Naive thymus-derived CD4-positive, alpha-beta T cell (primary cell): Measurements from ENCODE around the gene RAB1A. TPM values are rescaled to one million over a fixed set of nuclear protein-coding genes. Genes with fewer than 3 reads are reported as not detected.
A peak's percentile ranks its signal among the peaks of the same experiment; 100 is the strongest.

Experiments
- ATAC-seq: fragments of 150-1000 bp; cut with Tn5 transposase; 2 replicates; pipeline ENCODE4 v1.10.0; 2021; ENCODE audit warnings: mild to moderate bottlenecking, moderate library complexity
- CTCF ChIA-PET: fragments of 350-600 bp; sonication (Branson Sonifier 250); formaldehyde crosslinking; loops from one replicate; lab custom pipeline; 2021; ENCODE audit warnings: antibody characterized with exemption; lab: Charles Lee
- POLR2A ChIA-PET: fragments of 350-600 bp; sonication (Branson Sonifier 250); formaldehyde crosslinking; loops from one replicate; lab custom pipeline; 2021; ENCODE audit warnings: antibody characterized with exemption, inconsistent platforms; lab: Charles Lee
- DNase-seq, 9 donors: peaks; one replicate each; pipeline versions ENCODE4 v3.0.0 to v3.0.0-alpha.2; 2020 to 2022; ENCODE audit warnings: mixed read lengths in 1 of 9
- H3K27ac ChIP-seq: one replicate; pipeline ENCODE4 v1.7.0; 2013; ENCODE audit warnings: mild to moderate bottlenecking, low read depth, low read length, moderate library complexity
- H3K27me3 ChIP-seq, 2 donors: one replicate each; pipeline ENCODE4 v1.7.0; 2013; ENCODE audit warnings: low read length in 2 of 2, mild to moderate bottlenecking in 2 of 2, moderate library complexity in 2 of 2; ENCODE audit not compliant: control insufficient read depth in 2 of 2, insufficient read depth in 2 of 2
- H3K36me3 ChIP-seq, 3 experiments: 1 replicate in 2 of 3; 2 replicates in 1 of 3; pipeline ENCODE4 v1.7.0; 2013; ENCODE audit warnings: low read length in 3 of 3, mild to moderate bottlenecking in 3 of 3, moderate library complexity in 1 of 3; ENCODE audit not compliant: insufficient read depth in 3 of 3, control insufficient read depth in 2 of 3
- H3K4me1 ChIP-seq, 2 donors: one replicate each; pipeline ENCODE4 v1.7.0; 2013; ENCODE audit warnings: low read length in 2 of 2, mild to moderate bottlenecking in 2 of 2, moderate library complexity in 1 of 2; ENCODE audit not compliant: control insufficient read depth in 2 of 2, insufficient read depth in 2 of 2
- H3K4me3 ChIP-seq: 2 replicates; pipeline ENCODE4 v1.7.0; 2013; ENCODE audit warnings: mild to moderate bottlenecking, low read length
- H3K9me3 ChIP-seq, 3 experiments: 1 replicate in 2 of 3; 2 replicates in 1 of 3; pipeline ENCODE4 v1.7.0; 2013; ENCODE audit warnings: low read length in 3 of 3; ENCODE audit not compliant: control insufficient read depth in 2 of 3
- H3K27ac Mint-ChIP-seq, 9 donors: one replicate each; pipeline ENCODE4 v1.8.0; 2020 to 2022; ENCODE audit warnings: mixed read lengths in 9 of 9, mild to moderate bottlenecking in 8 of 9, moderate library complexity in 5 of 9, inconsistent platforms in 2 of 9
- H3K27me3 Mint-ChIP-seq, 5 donors: one replicate each; pipeline ENCODE4 v1.8.0; 2021 to 2022; ENCODE audit warnings: mixed read lengths in 5 of 5, mild to moderate bottlenecking in 1 of 5
- H3K36me3 Mint-ChIP-seq, 5 donors: one replicate each; pipeline ENCODE4 v1.8.0; 2020 to 2022; ENCODE audit warnings: mixed read lengths in 5 of 5, mild to moderate bottlenecking in 3 of 5, inconsistent platforms in 1 of 5
- H3K4me1 Mint-ChIP-seq, 7 donors: one replicate each; pipeline ENCODE4 v1.8.0; 2020 to 2022; ENCODE audit warnings: mixed read lengths in 7 of 7, mild to moderate bottlenecking in 3 of 7, inconsistent platforms in 1 of 7
- H3K4me3 Mint-ChIP-seq, 10 donors: one replicate each; pipeline ENCODE4 v1.8.0; 2020 to 2022; ENCODE audit warnings: mild to moderate bottlenecking in 10 of 10, mixed read lengths in 10 of 10, moderate library complexity in 6 of 10, inconsistent platforms in 2 of 10
- H3K9me3 Mint-ChIP-seq, 11 donors: one replicate each; pipeline ENCODE4 v1.8.0; 2020 to 2022; ENCODE audit warnings: mixed read lengths in 11 of 11, mild to moderate bottlenecking in 4 of 11, inconsistent platforms in 1 of 11, moderate library complexity in 1 of 11
- intact Hi-C, 2 donors: fragments of 100-400 bp; cut with micrococcal nuclease; formaldehyde crosslinking; loops; one replicate each; pipeline ENCODE4 v1.15.1; 2023
- polyA plus RNA-seq, 2 donors: library from polyadenylated mRNA; unstranded; fragments of 300-500 nt; fragmentation: Illumina TruSeq; gene quantifications; one replicate each; pipeline ENCODE4 v1.2.3, GENCODE V29; 2021
- total RNA-seq, 6 experiments: library from RNA in 5 of 6; stranded (reverse) in 5 of 6; gene quantifications; 1 replicate in 5 of 6; 2 replicates in 1 of 6; pipeline ENCODE4 v1.2.3 and lab custom pipeline; 2021 to 2026

RAB1A gene
- total and polyA plus RNA-seq, 7 experiments from 2014 or later: 48.8 to 78.6 (median 61.4) TPM

DNA sequence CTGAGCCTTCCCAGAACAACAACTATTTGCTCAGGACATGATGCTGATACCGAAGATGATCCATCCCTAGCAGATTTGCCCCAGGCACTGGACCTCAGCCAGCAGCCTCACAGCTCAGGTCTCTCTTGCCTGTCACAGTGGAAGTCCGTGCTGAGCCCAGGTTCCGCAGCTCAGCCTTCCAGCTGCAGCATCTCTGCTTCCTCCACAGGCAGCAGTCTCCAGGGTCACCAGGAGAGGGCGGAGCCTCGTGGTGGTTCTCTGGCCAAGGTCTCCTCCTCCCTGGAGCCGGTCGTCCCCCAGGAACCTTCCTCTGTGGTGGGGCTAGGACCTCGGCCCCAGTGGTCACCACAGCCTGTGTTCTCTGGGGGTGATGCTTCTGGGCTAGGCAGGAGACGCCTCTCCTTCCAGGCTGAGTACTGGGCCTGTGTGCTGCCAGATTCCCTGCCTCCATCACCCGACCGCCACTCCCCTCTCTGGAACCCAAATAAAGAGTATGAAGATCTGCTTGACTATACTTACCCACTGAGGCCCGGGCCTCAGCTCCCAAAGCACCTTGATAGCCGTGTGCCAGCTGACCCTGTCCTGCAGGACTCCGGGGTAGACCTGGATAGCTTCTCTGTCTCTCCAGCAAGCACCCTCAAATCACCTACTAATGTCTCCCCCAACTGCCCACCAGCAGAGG lies 58.3 kb downstream of the RAB1A start:
- Histone ChIP-seq H3K27ac (no peak overlapping the region), H3K9me3 (no peaks in the 10 kb centered on the region), H3K27me3 (no peaks in the 10 kb centered on the region), H3K4me3 (no peak overlapping the region), H3K36me3 (peaks cover 0 to 71% (median 9%) of the 10 kb centered on the region in 3 experiments), H3K4me1 (peaks cover 0 to 14% of the 10 kb centered on the region in 2 donors)
- ChIA-PET CTCF (interaction anchor here (0.7 to 1.1 kb wide), 2 partner anchors 15 to 97 kb away, joined by 3 read pairs; no protein-coding TSS in a partner anchor), POLR2A (no interaction called here)
- Mint-ChIP-seq H3K4me1 (peaks cover 13 to 20% (median 19%) of the 10 kb centered on the region in 7 donors), H3K27me3 (no peaks in the 10 kb centered on the region), H3K36me3 (peaks cover 0 to 23% (median 0%) of the 10 kb centered on the region in 5 donors), H3K27ac (peak overlapping the region in 5 of 9 donors; percentile 28 to 59 (median 41)), H3K9me3 (no peaks in the 10 kb centered on the region), H3K4me3 (no peak overlapping the region)
- DNase-seq (no peak), ATAC-seq (no peak)
- intact Hi-C loops: no loop called here

DNA sequence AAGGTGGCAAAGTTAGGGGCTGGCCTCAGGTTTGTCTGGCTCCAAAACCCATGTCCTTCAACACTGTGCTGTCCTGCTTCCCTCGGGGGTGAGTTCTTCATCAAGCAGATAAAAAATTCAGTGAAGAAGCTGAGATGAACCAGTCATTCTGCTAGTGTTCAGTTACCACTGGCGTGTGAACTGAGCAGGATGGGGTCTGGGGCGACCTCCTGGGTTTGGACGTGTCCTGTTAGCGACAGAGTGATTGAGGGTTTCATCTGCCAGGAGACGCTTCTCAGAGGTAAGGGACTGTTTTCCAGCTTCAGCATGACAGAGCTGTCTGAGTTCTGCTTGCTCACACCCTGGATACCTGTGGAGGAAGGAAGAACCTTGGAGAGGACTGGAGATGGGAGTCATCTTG lies 59.0 kb downstream of the RAB1A start:
- peaks cover 13 to 24% (median 20%) of the 10 kb centered on the region in 7 donors for H3K4me1 Mint-ChIP-seq
- CTCF ChIA-PET: interaction anchor here (0.9 to 1.0 kb wide), 2 partner anchors 32 to 153 kb away, joined by 3 read pairs; no protein-coding TSS in a partner anchor
- Histone ChIP-seq H3K27me3 (no peaks in the 10 kb centered on the region), H3K4me1 (peaks cover 0 to 18% of the 10 kb centered on the region in 2 donors), H3K27ac (no peak overlapping the region), H3K36me3 (peaks cover 0 to 65% (median 9%) of the 10 kb centered on the region in 3 experiments), H3K4me3 (no peak overlapping the region), H3K9me3 (no peaks in the 10 kb centered on the region)
- intact Hi-C loops: no loop called here
- ATAC-seq (no peak), DNase-seq (no peak)
- no peaks in the 10 kb centered on the region for H3K27me3 Mint-ChIP-seq
- H3K4me3 Mint-ChIP-seq: no peak overlapping the region
- peaks cover 0 to 20% (median 0%) of the 10 kb centered on the region in 5 donors for H3K36me3 Mint-ChIP-seq
- no peaks in the 10 kb centered on the region for H3K9me3 Mint-ChIP-seq
- POLR2A ChIA-PET: no interaction called here
- peak overlapping the region in 5 of 9 donors; percentile 28 to 77 (median 41) for H3K27ac Mint-ChIP-seq

DNA sequence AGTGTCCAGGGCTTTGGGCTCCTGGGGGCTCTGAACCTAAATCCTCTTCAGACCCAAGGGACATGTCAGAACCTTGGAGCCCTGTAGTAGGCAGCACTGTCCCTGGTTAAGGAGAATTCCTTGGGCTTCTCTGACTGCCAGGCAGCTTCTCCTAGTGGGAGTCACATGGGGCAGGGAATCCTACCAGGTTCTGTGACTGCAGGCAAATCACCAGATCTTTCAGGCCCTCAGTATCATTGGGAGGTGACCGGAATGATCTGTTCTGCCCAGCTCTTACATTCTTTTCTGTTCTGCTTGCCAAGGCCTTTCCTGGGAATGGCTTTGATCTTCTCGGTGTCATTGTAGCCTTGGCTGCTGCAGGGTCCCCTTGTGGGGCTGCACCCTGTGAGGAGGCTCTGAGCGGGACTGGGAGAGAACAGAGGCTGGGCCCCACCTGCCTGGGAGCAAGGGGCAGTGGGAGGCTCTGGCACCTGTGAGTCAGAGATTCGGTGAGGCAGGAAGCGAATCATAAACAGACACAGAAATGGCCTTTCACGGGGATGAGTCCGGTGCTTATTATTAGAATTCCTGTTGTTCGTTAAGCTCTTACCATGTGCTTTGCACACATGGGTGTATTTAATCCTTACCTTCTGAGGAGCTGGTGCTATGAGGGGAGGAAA lies 59.6 kb downstream of the RAB1A start:
- intact Hi-C loops: no loop called here
- peaks cover 0 to 59% (median 9%) of the 10 kb centered on the region in 3 experiments for H3K36me3 ChIP-seq
- ATAC-seq: no peak

DNA sequence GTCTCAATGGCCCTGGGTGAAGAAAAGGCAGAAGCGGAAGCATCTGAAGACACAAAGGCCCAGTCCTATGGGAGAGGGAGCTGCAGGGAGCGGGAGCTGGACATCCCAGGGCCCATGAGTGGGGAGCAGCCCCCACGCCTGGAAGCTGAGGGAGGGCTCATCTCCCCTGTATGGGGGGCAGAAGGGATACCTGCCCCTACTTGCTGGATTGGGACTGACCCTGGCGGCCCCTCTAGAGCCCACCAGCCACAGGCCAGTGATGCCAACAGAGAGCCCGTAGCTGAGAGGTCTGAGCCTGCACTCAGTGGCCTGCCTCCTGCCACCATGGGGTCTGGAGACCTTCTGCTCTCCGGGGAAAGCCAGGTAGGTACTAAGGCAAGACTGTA lies 60.5 kb downstream of the RAB1A start:
- H3K4me1 Mint-ChIP-seq: peaks cover 19 to 35% (median 26%) of the 10 kb centered on the region in 7 donors
- intact Hi-C loops: no loop called here
- no peak for ATAC-seq
- no peak for DNase-seq
- H3K27ac Mint-ChIP-seq: peak overlapping the region in 5 of 9 donors; percentile 51 to 91 (median 59)
- H3K27ac ChIP-seq: no peak overlapping the region
- CTCF ChIA-PET: no interaction called here
- no peaks in the 10 kb centered on the region for H3K9me3 ChIP-seq
- POLR2A ChIA-PET: no interaction called here
- no peak overlapping the region for H3K4me3 Mint-ChIP-seq
- no peaks in the 10 kb centered on the region for H3K27me3 Mint-ChIP-seq
- H3K4me1 ChIP-seq: peaks cover 0 to 25% of the 10 kb centered on the region in 2 donors
- H3K9me3 Mint-ChIP-seq: no peaks in the 10 kb centered on the region
- H3K36me3 ChIP-seq: peaks cover 0 to 52% (median 9%) of the 10 kb centered on the region in 3 experiments
- peaks cover 0 to 20% (median 0%) of the 10 kb centered on the region in 5 donors for H3K36me3 Mint-ChIP-seq
- H3K4me3 ChIP-seq: no peak overlapping the region
- H3K27me3 ChIP-seq: no peaks in the 10 kb centered on the region

More for the DNA sequence above, 59.6 kb downstream of the RAB1A start:
- Histone ChIP-seq H3K27me3 (no peaks in the 10 kb centered on the region), H3K4me3 (no peak overlapping the region), H3K4me1 (peaks cover 0 to 20% of the 10 kb centered on the region in 2 donors), H3K9me3 (no peaks in the 10 kb centered on the region), H3K27ac (no peak overlapping the region)
- Mint-ChIP-seq H3K36me3 (peaks cover 0 to 20% (median 0%) of the 10 kb centered on the region in 5 donors), H3K27me3 (no peaks in the 10 kb centered on the region), H3K4me3 (no peak overlapping the region), H3K9me3 (no peaks in the 10 kb centered on the region), H3K27ac (peak overlapping the region in 6 of 9 donors; percentile 38 to 81 (median 61)), H3K4me1 (peaks cover 13 to 26% (median 20%) of the 10 kb centered on the region in 7 donors)
- no peak for DNase-seq
- ChIA-PET POLR2A (no interaction called here), CTCF (interaction anchor here (0.9 to 1.0 kb wide), 2 partner anchors 32 to 153 kb away, joined by 3 read pairs; no protein-coding TSS in a partner anchor)

DNA sequence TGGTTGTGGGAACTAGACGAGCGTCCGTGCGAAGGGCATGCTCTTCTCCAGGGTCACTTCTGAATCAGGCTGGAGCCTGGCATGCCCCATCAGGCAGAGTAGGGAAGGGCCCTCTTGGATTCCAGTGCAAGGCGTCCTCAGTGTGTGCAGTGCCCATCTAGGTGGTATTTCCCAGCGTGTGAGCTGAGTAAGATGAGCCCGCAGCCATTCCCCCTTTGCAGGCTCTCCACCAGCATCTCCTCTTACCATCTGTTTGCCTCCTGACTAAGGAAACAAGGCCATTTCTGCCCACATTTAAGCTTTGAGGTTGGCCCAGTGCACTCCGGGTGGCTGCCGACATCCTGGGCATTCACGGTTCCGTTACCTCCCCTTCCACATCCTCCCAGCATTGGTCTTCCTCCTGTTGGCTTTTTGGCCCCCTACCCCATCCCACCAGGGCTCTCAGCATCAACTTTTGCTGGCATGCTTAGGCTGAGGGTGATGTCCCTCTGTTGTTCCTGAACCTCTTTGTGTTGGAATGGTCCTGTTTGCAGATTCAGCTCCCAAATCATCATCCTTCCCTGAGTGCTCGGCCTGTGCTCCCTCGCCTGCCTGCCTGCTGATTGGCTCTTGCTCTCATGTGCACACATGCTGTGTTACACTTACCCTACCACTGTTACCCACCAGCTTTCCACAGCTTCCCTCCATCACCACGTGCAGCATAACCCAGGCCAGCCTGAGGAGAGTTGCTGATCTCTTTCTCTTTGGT lies 61.9 kb downstream of the RAB1A start:
- intact Hi-C loops: loop anchor here in 1 of 2 donors (1.0 kb wide), 1 partner anchor 11 kb away; no protein-coding TSS in a partner anchor
- ATAC-seq: no peak
- peak in 2 of 9 donors; percentile 11 to 20 for DNase-seq
- peak overlapping the region in 8 of 10 donors; percentile 1 to 72 (median 56) for H3K4me3 Mint-ChIP-seq
- no peaks in the 10 kb centered on the region for H3K9me3 Mint-ChIP-seq
- no peak overlapping the region for H3K27ac ChIP-seq
- ChIA-PET POLR2A (interaction anchor here (1.1 to 2.3 kb wide), 3 partner anchors 10 to 62 kb away, joined by 3 to 16 read pairs (median 5); partner anchors contain the start of gene RAB1A), CTCF (interaction anchor here (0.7 to 0.8 kb wide), 2 partner anchors 28 to 150 kb away, joined by 3 read pairs; no protein-coding TSS in a partner anchor)
- no peaks in the 10 kb centered on the region for H3K9me3 ChIP-seq
- peaks cover 21 to 49% (median 38%) of the 10 kb centered on the region in 7 donors for H3K4me1 Mint-ChIP-seq
- no peaks in the 10 kb centered on the region for H3K27me3 ChIP-seq
- peaks cover 0 to 12% (median 0%) of the 10 kb centered on the region in 5 donors for H3K36me3 Mint-ChIP-seq
- peaks cover 0 to 25% of the 10 kb centered on the region in 2 donors for H3K4me1 ChIP-seq
- H3K27ac Mint-ChIP-seq: peak overlapping the region; percentile 44 to 95 (median 85)
- H3K36me3 ChIP-seq: peaks cover 0 to 38% (median 6%) of the 10 kb centered on the region in 3 experiments
- H3K27me3 Mint-ChIP-seq: no peaks in the 10 kb centered on the region
- H3K4me3 ChIP-seq: no peak overlapping the region
